Psoas muscle (tissue), 8 donors: ENCODE results near the gene ZNF668. TPM values are rescaled to one million over a fixed set of nuclear protein-coding genes. Genes with fewer than 3 reads are reported as not detected.
A peak's percentile ranks its signal among the peaks of the same experiment; 100 is the strongest.

Experiments used
- ATAC-seq, 4 donors: fragments of 200-7000 bp; cut with Tn5 transposase; one replicate each; pipeline ENCODE4 v1.9.1; 2020; ENCODE audit warnings: moderate library complexity in 3 of 4, mild to moderate bottlenecking in 2 of 4
- DNase-seq, 2 donors: peaks; one replicate each; pipeline ENCODE4 v3.0.0-alpha.2; 2020
- H3K27ac ChIP-seq: fragments of 200-600 bp; one replicate; pipeline ENCODE4 v1.8.0; 2022
- H3K27me3 ChIP-seq, 3 donors: fragments of 200-600 bp in 1 of 3; one replicate each; pipeline versions ENCODE4 v1.6.1 to v1.8.0; 2013 to 2022; ENCODE audit warnings: low read length in 2 of 3, mild to moderate bottlenecking in 2 of 3, moderate library complexity in 1 of 3; ENCODE audit not compliant: insufficient read depth in 3 of 3
- H3K36me3 ChIP-seq, 2 donors: fragments of 200-600 bp in 1 of 2; one replicate each; pipeline versions ENCODE4 v1.6.1 to v1.8.0; 2013 to 2022; ENCODE audit warnings: low read depth in 1 of 2, mild to moderate bottlenecking in 1 of 2, moderate library complexity in 1 of 2; ENCODE audit not compliant: insufficient read depth in 1 of 2
- H3K4me1 ChIP-seq: fragments of 200-600 bp; one replicate; pipeline ENCODE4 v1.8.0; 2022
- H3K4me3 ChIP-seq: fragments of 200-600 bp; one replicate; pipeline ENCODE4 v1.8.0; 2022; ENCODE audit warnings: mild to moderate bottlenecking
- H3K9me3 ChIP-seq: fragments of 200-600 bp; one replicate; pipeline ENCODE4 v1.8.0; 2022
- WGBS, 3 donors: extraction: QIAGEN DNeasy Blood & Tissue Kit; methylation state at CpG; one replicate each; pipeline versions ENCODE4 v1.1.6 to v1.1.7; 2013; 5-methylcytosine and 5-hydroxymethylcytosine counted together
- intact Hi-C, 2 donors: fragments of 100-400 bp; cut with DNase I; formaldehyde crosslinking; loops; one replicate each; pipeline versions ENCODE4 v1.11.0 to v1.14.2; 2022
- polyA plus RNA-seq, 3 donors: library from polyadenylated mRNA; stranded (reverse); fragments of 200-250 nt; gene quantifications; one replicate each; pipeline ENCODE4 v1.2.3, GENCODE V29; 2013
- total RNA-seq, 4 donors: library from RNA; stranded (reverse); fragmentation: NEBNext Ultra II Directional in 2 of 4; extraction: Animal tissue kit (Norgen Biotek cat#: 25700) in 2 of 4; gene quantifications; one replicate each; pipeline versions ENCODE4 v1.2.1 to v1.2.4, GENCODE V29; 2021 to 2023
- TF ChIP-seq, protein P1 (sequence below): fragments of 200-600 bp; IDR thresholded peaks from one replicate; pipeline ENCODE4 v1.8.0; 2022; ENCODE audit warnings: antibody characterized with exemption
- donor health status: healthy with polysubstance abuse.
- donor health status: DM: no; HTN: no; CAD: no; lungs with moderate emphysema.
- donor health status: Bipolar disorder and iron deficiency.
- donor health status: healthy.
- donor health status: DM: yes; HTN: yes; CAD: no.
- donor health status: DM: no; HTN: no; CAD: no.
- donor health status: DM: no; HTN: no; CAD: no.
- donor health status: DM: yes; HTN: yes; CAD: no.

The ZNF668 gene
- total and polyA plus RNA-seq, 7 donors = 5.3 to 12.3 (median 7.2) TPM

GRCh38 chr16:31063495-31063842, 10.6 kb downstream of the ZNF668 start:
- Histone ChIP-seq H3K4me3 (no peak overlapping the region), H3K36me3 (peaks cover 0 to 41% of the 10 kb centered on the region in 2 donors), H3K27me3 (no peaks in the 10 kb centered on the region), H3K4me1 (peaks cover 11% of the 10 kb centered on the region), H3K9me3 (no peaks in the 10 kb centered on the region), H3K27ac (peak overlapping the region; percentile 81)
- WGBS, 3 donors = 89 to 95% (median 92%) methylated on average over 9 of the region's 9 CpGs
- intact Hi-C loops = no loop called here
- no peak for DNase-seq
- TF ChIP-seq, protein P1, sequence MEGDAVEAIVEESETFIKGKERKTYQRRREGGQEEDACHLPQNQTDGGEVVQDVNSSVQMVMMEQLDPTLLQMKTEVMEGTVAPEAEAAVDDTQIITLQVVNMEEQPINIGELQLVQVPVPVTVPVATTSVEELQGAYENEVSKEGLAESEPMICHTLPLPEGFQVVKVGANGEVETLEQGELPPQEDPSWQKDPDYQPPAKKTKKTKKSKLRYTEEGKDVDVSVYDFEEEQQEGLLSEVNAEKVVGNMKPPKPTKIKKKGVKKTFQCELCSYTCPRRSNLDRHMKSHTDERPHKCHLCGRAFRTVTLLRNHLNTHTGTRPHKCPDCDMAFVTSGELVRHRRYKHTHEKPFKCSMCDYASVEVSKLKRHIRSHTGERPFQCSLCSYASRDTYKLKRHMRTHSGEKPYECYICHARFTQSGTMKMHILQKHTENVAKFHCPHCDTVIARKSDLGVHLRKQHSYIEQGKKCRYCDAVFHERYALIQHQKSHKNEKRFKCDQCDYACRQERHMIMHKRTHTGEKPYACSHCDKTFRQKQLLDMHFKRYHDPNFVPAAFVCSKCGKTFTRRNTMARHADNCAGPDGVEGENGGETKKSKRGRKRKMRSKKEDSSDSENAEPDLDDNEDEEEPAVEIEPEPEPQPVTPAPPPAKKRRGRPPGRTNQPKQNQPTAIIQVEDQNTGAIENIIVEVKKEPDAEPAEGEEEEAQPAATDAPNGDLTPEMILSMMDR = no peak
- ATAC-seq = no peak

DNA sequence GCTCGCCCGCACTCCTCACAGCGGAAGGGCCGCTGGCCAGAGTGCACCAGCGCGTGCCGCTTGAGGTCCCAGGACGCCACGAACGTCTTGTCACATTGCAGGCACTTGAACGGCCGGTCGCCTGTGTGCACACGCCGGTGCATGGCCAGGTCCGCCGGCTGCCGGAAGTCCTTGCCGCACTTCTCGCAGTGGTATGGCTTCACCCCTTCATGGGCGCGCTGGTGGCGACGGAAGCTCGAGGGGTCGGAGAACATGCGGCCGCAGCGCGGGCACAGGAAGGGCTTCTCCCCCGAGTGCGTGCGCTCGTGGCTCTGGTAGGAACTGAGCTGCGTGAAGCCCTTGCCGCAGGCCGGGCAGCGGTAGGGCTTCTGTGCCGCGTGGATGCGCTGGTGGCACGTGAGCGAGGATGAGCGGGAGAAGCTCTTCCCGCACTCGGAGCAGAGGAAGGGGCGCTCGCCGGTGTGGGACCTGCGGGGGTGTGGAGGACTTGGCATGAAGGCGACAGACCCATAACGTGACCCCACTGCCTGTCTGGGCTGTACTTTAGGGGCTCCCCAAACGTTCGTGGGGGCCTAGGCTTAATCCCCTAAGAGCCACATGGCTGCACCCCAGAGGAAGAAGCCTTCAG, 12.1 kb downstream of the ZNF668 start:
- Histone ChIP-seq H3K4me1 (peaks cover 11% of the 10 kb centered on the region), H3K36me3 (peaks cover 0 to 46% of the 10 kb centered on the region in 2 donors), H3K27me3 (no peaks in the 10 kb centered on the region), H3K9me3 (no peaks in the 10 kb centered on the region), H3K4me3 (no peak overlapping the region), H3K27ac (no peak overlapping the region)
- TF ChIP-seq, protein P1 = no peak
- intact Hi-C loops = no loop called here
- DNase-seq (no peak), ATAC-seq (no peak)
- 94 to 97% (median 95%) methylated on average over 53 to 54 of the region's 54 CpGs for WGBS, 3 donors

- no peaks in the 10 kb centered on the region for H3K27me3 ChIP-seq
- H3K9me3 ChIP-seq = no peaks in the 10 kb centered on the region
- TF ChIP-seq, protein P1 = no peak
- H3K4me1 ChIP-seq = peaks cover 11% of the 10 kb centered on the region
- ATAC-seq = no peak
- H3K36me3 ChIP-seq = peaks cover 0 to 46% of the 10 kb centered on the region in 2 donors
- 91 to 94% (median 91%) methylated on average over 42 of the region's 42 CpGs for WGBS, 3 donors
- H3K27ac ChIP-seq = no peak overlapping the region
- H3K4me3 ChIP-seq = no peak overlapping the region
- no peak for DNase-seq
- intact Hi-C loops = no loop called here
Measured at GRCh38 chr16:31061126-31061812, 12.8 kb downstream of the ZNF668 start.

GRCh38 chr16:31055613-31056012, 18.4 kb downstream of the ZNF668 start:
- no peak for ATAC-seq
- intact Hi-C loops = loop anchor here in 1 of 2 donors (10.0 kb wide), 1 partner anchor 61 kb away; no protein-coding TSS in a partner anchor
- no peak for DNase-seq
- Histone ChIP-seq H3K4me1 (no peaks in the 10 kb centered on the region), H3K27me3 (no peaks in the 10 kb centered on the region), H3K9me3 (no peaks in the 10 kb centered on the region), H3K4me3 (no peak overlapping the region), H3K27ac (no peak overlapping the region), H3K36me3 (peaks cover 0 to 18% of the 10 kb centered on the region in 2 donors)
- TF ChIP-seq, protein P1 = no peak
- WGBS, 3 donors = 84 to 89% (median 87%) methylated on average over 4 of the region's 4 CpGs
